ENCODE data around the gene ZNF69.
"Not testable (repeated sequence)": the region's sequence is repeated elsewhere in the genome, so short reads cannot be mapped to it uniquely, and the experiment has no call there.

The ZNF69 gene

GRCh38 chr19:11902228-11902627 lies 14.6 kb downstream of the ZNF69 start:
- no peak for DNase-seq

- DNase-seq = no peak
These were observed 18.3 kb downstream of the ZNF69 start for GRCh38 chr19:11905928-11906327.

- DNase-seq = not testable (repeated sequence)
These were observed 24.4 kb downstream of the ZNF69 start for GRCh38 chr19:11911937-11912336.

GRCh38 chr19:11914417-11915051 lies 27.0 kb downstream of the ZNF69 start:
- not testable (repeated sequence) for DNase-seq

- no peak for DNase-seq
These were observed 34.4 kb downstream of the ZNF69 start for GRCh38 chr19:11921852-11922495.

- peak; percentile 97 for DNase-seq
These were observed 37.5 kb downstream of the ZNF69 start, which contains the start of gene ZNF700 for GRCh38 chr19:11924886-11925650. Gene ZNF700 (plus strand): TSS chr19:11925107. CDS start chr19:11925211, 104 bp downstream.

DNA sequence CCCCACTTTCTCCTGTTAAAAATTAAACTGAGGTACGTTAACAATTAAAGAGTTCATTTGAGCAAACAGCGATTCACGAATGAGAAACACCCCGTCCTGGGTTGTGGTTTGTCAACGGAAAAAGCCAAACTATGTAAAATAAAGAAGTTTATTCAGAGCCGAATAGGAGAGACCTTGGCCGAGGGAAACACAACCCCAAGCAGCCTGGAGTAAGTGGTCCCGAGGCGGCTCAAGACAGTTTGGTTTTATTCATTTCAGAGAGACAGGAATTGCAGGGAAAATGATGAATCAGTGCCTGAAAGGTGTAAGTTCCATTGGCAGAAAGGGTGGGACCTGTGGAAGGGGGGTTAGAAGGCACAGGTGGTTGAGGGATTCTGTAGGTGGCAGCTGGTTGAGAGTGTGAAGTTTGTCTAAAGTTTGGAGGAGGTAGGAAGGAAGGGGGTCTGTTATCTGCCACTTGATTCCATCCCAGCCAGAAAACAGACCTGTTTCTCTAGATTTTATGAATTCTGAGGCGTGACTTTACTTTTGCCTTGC lies 38.1 kb downstream of the ZNF69 start:
- DNase-seq = not testable (repeated sequence)

DNA sequence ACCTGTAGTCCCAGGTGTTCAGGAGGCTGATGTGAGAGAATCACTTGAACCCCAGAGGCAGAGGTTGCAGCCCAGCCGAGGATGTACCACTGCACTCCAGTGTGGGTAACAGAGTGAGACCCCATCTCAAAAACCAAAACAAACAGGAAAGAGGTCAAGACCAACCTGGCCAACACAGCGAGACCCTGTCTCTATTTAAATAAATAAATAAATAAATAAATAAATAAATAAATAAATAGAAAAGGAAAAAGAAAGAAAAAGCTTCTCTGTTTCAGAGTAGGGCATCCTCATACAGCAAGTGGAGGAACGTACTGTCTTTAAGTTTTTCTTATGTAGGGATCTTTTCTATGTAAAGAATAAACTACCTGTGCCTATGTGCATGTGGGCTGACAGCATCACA lies 39.6 kb downstream of the ZNF69 start:
- no peak for DNase-seq

GRCh38 chr19:11931051-11931450 lies 43.5 kb downstream of the ZNF69 start:
- no peak for DNase-seq

DNA sequence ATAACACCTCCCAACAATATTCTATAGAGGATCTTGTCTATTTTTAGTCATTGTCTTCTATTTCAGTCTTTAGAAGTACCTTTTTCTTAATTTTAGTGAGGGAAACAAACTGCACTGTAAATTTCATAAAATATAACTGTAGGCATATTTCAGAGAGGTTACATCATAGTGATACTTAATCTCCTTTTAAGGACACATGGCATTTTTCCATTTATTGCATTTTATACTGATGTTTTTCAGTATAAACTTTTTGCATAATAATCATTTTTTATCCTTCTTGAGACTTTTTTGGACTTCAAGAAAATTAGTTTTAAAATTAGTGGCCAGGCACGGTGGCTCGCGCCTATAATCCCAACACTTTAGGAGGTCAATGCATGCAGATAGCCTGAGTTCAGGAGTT lies 43.9 kb downstream of the ZNF69 start:
- DNase-seq = no peak

DNA sequence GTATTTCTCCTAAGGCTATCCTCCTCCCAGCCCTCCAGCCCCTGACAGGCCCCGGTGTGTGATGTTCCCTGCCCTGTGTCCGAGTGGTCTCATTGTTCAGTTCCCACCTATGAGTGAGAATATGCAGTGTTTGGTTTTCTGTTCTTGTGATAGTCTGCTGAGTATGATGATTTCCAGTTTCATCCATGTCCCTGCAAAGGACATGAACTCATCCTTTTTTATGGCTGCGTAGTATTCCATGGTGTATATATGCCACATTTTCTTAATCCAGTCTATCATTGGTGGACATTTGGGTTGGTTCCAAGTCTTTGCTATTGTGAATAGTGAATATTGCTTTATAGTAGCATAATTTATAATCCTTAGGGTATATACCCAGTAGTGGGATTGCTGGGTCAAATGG lies 48.2 kb downstream of the ZNF69 start:
- DNase-seq = not testable (repeated sequence)

- not testable (repeated sequence) for DNase-seq
These were observed 50.8 kb downstream of the ZNF69 start for GRCh38 chr19:11938383-11938782.

DNA sequence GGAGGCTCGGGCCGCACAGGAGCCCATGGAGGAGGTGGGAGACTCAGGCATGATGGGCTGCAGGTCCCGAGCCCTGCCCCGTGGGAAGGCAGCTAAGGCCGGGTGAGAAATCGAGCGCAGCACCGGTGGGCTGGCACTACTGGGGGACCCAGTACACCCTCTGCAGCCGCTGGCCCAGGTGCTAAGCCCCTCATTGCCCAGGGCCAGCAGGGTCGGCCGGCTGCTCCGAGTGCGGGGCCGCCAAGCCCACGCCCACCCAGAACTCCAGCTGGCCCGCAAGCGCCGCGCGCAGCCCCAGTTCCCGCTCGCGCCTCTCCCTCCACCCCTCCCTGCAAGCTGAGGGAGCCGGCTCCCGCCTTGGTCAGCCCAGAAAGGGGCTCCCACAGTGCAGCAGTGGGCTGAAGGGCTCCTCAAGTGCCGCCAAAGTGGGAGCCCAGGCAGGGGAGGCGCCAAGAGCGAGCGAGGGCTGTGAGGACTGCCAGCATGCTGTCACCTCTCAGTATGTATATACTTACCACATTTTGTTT lies 53.8 kb downstream of the ZNF69 start:
- not testable (repeated sequence) for DNase-seq

DNA sequence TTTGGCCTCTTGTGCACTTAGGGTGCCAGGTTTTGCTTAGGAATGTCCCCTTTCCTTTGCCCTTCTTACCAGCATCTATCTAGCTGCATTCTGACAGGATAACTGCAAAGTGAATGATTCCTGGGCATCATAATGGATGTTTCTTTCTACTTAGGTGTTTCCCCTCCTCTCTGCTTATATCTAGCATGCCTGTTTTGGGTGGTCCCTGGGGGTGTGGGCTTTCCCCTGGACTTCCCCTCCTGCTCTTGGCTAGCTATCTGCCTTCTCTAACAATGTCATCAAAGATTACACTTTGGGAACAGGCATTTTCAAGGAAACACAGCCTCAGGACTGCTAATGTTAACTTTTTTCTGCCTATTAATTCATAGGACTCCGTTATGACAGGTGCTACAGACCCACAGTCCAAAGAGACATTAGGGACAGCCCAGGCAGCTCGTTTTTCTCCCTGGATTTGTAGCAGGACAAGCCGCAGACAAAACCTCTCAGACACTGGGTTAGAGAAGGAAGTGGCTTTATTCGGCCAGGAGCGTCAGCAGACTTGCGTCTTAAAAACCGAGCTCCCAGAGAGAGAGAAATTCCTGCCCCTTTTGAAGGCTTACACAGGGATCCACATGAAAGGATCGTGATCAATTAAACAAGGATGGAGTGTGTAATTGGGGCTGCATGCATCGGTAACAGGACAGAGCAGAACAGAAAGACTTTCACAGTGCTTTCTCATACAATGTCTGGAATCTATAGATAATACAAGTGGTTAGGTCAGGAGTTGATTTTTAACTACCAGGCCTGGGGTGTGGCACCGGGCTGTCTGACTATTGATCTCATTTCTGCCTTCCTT lies 54.6 kb downstream of the ZNF69 start:
- no peak for DNase-seq

GRCh38 chr19:11942843-11943108 lies 55.2 kb downstream of the ZNF69 start:
- no peak for DNase-seq

GRCh38 chr19:11944656-11945055 lies 57.1 kb downstream of the ZNF69 start:
- DNase-seq = no peak

- no peak for DNase-seq
These were observed 61.1 kb downstream of the ZNF69 start for GRCh38 chr19:11948646-11949045.

- DNase-seq = no peak
These were observed 61.6 kb downstream of the ZNF69 start for GRCh38 chr19:11949201-11949600.

GRCh38 chr19:11949614-11950080 lies 62.1 kb downstream of the ZNF69 start:
- not testable (repeated sequence) for DNase-seq

DNA sequence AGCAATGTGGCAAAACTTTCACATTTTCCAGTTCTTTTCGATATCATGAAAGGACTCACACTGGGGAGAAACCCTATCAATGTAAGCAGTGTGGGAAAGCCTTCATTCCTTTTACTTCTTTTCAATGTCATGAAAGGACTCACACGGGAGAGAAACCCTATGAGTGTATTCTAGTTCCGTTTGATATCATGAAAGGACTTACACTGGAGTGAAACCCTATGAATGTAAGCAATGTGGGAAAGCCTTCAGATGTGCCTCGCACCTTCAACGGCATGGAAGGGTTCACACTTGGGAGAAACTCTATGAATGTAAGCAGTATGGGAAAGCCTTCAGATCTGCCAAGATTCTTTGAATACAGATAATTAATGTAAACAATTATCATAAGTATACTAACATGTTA lies 62.7 kb downstream of the ZNF69 start:
- DNase-seq = no peak

All from activated CD8-positive, alpha-beta memory T cell treated with anti-CD3 and anti-CD28 coated beads for 24 hours (primary cell).